Heart right ventricle (tissue), 16 donors: ENCODE measurements around the gene OR8G1. TPM values are rescaled to one million over a fixed set of nuclear protein-coding genes. Genes with fewer than 3 reads are reported as not detected.

Experiments used
- ATAC-seq, 8 donors: fragments of 200-7000 bp; cut with Tn5 transposase; one replicate each; pipeline ENCODE4 v1.9.1; 2020; ENCODE audit warnings: mild to moderate bottlenecking in 8 of 8, moderate library complexity in 8 of 8, moderate number of reproducible peaks in 1 of 8
- DNase-seq, 2 donors: peaks; one replicate each; pipeline ENCODE4 v3.0.0-alpha.2; 2020
- H3K27ac ChIP-seq, 10 donors: fragments of 200-600 bp; sonication (generic) in 2 of 10; one replicate each; pipeline versions ENCODE4 v1.5.0 to v1.8.0; 2020 to 2022; ENCODE audit warnings: mild to moderate bottlenecking in 3 of 10
- H3K27me3 ChIP-seq, 7 donors: fragments of 200-600 bp; one replicate each; pipeline ENCODE4 v1.8.0; 2021 to 2022; ENCODE audit warnings: mild to moderate bottlenecking in 2 of 7
- H3K36me3 ChIP-seq, 9 donors: fragments of 200-600 bp; sonication (generic) in 1 of 9; one replicate each; pipeline versions ENCODE4 v1.5.0 to v1.8.0; 2020 to 2022; ENCODE audit warnings: mild to moderate bottlenecking in 2 of 9
- H3K4me1 ChIP-seq, 9 donors: fragments of 200-600 bp; sonication (generic) in 1 of 9; one replicate each; pipeline versions ENCODE4 v1.5.0 to v1.8.0; 2020 to 2022; ENCODE audit warnings: mild to moderate bottlenecking in 4 of 9
- H3K4me3 ChIP-seq, 10 donors: fragments of 200-600 bp; sonication (generic) in 2 of 10; one replicate each; pipeline versions ENCODE4 v1.5.0 to v1.8.0; 2020 to 2022; ENCODE audit warnings: mild to moderate bottlenecking in 7 of 10, moderate library complexity in 2 of 10
- H3K9me3 ChIP-seq, 11 donors: fragments of 200-600 bp in 10 of 11; sonication (generic) in 2 of 11; one replicate each; pipeline versions ENCODE4 v1.5.0 to v1.8.0; 2013 to 2022; ENCODE audit warnings: mild to moderate bottlenecking in 2 of 11, control low read depth in 1 of 11, moderate library complexity in 1 of 11
- CTCF ChIP-seq, 9 donors: fragments of 200-600 bp; sonication (generic) in 2 of 9; IDR thresholded peaks; one replicate each; pipeline versions ENCODE4 v1.5.0 to v1.8.0; 2021 to 2022; ENCODE audit warnings: antibody characterized with exemption in 9 of 9, mild to moderate bottlenecking in 5 of 9, moderate library complexity in 1 of 9
- WGBS, 2 donors: extraction: QIAGEN DNeasy Blood & Tissue Kit; methylation state at CpG; one replicate each; pipeline ENCODE4 v1.1.7; 2013; ENCODE audit warnings: inconsistent platforms in 1 of 2; 5-methylcytosine and 5-hydroxymethylcytosine counted together
- intact Hi-C, 10 donors: fragments of 100-400 bp; cut with DNase I; formaldehyde crosslinking; loops; one replicate each; pipeline versions ENCODE4 v1.11.1 to v1.14.2; 2022
- polyA plus RNA-seq, 2 donors: library from polyadenylated mRNA; stranded (reverse); fragments of 200-250 nt; gene quantifications; one replicate each; pipeline ENCODE4 v1.2.3, GENCODE V29; 2013
- total RNA-seq, 10 donors: library from RNA; stranded (reverse); fragmentation: NEBNext Ultra II Directional in 3 of 10; extraction: Animal tissue kit (Norgen Biotek cat#: 25700) in 3 of 10; gene quantifications; one replicate each; pipeline versions ENCODE4 v1.2.1 to v1.2.4, GENCODE V29; 2021 to 2023
- donor health status: Arrhythmogenic right ventricular cardiomyopathy.
- donor health status: ischemic (EF 13 %, LVEDD 7.1; RV severe dilation, severe dysfunction).
- donor health status: healthy with polysubstance abuse.
- donor health status: DM: no; HTN: yes; CAD: no.
- donor health status: DM: no; HTN: no; CAD: no.
- donor health status: ischemic (EF 25% LVEDD 6.9; RV normal size, moderate dysfunction).
- donor health status: ischemic (EF 25% LVEDD 5.7; RV mildly dilated, moderate dysfunction).
- donor health status: healthy.
- donor health status: DM: yes; HTN: yes; CAD: no.
- donor health status: Ischemic cardiomyopathy.
- donor health status: ischemic (EF 35%, LVEDD 5.7; RV mildly dilated, moderate dysfunction).
- donor health status: nonischemic (EF 11% LVEDD 7.7; RV severe dilation, severe dysfunction).
- donor health status: DM: yes; HTN: yes; CAD: no.
- donor health status: PGD.
- donor health status: ischemic (EF 29% LVEDD 5.4; RV normal size, mild dysfunction).
- donor health status: nonischemic (EF 23%, LVEDD 6.1; RV moderate dilation, normal function).

Gene OR8G1
- total and polyA plus RNA-seq, 12 donors = not detected

DNA sequence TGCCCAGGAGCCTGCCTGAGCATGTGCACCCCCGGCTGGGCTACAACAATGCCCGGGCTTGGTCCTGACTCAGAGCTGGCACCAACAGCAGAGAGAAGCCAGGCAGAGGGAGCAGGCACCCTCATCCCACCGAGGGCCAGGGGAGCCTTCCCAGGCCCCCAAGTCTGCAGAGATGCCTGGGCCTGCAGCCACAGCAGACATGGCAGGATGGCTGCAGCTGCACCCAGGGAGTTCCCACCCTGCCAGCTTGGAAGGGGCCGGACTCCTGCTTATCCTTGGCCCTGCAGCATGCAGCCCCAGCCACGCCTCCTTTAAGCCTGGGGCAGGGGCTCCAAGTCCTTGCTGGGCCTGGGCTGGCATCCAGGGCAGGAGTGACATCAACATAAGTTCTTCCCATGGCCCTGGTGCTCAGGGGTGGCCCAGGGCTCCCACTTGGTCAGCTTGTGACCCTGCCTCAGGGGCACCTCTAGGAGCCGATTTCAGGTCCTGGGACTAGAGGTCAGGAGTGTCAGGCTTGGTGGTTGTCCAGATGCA is 31.0 kb upstream of the OR8G1 start:
- ATAC-seq = no peak
- no peak overlapping the region for H3K27ac ChIP-seq
- H3K36me3 ChIP-seq = no peaks in the 10 kb centered on the region
- H3K9me3 ChIP-seq = no peaks in the 10 kb centered on the region
- TF ChIP-seq CTCF (IDR thresholded peaks at IDR 0.05) = no peak
- peaks cover 0 to 3% (median 0%) of the 10 kb centered on the region in 7 donors for H3K27me3 ChIP-seq
- intact Hi-C loops = no loop called here
- 86 to 87% methylated on average over 6 of the region's 6 CpGs for WGBS, 2 donors
- no peak overlapping the region for H3K4me3 ChIP-seq
- H3K4me1 ChIP-seq = no peaks in the 10 kb centered on the region
- DNase-seq = no peak

GRCh38 chr11:124210421-124210820 is 30.5 kb upstream of the OR8G1 start:
- peak in 1 of 8 donors; percentile 26 for ATAC-seq

DNA sequence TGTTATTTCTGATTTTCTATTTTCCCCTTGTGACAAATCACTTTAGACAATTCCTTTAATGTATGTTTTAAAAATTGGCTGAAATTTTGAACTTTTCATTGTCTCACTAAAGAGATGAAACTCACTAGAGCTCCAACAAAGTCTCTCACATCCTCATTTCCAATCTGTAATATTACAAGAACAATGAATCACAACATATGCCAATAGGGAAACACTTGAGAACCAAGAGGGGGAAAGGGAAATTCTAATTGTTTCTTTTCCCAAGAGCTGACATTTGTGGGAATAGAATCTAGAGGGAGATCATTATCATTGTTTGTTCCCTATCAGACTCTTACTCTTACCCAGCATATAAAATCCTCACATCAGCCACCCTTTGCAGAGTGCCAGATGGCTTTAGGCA is 29.6 kb upstream of the OR8G1 start:
- no peak for TF ChIP-seq CTCF (IDR thresholded peaks at IDR 0.05)
- DNase-seq = no peak

More at GRCh38 chr11:124210421-124210820, 30.5 kb upstream of the OR8G1 start:
- no peak overlapping the region for H3K4me3 ChIP-seq
- no peaks in the 10 kb centered on the region for H3K36me3 ChIP-seq
- no peaks in the 10 kb centered on the region for H3K4me1 ChIP-seq
- intact Hi-C loops = no loop called here
- H3K27ac ChIP-seq = no peak overlapping the region
- no peak for DNase-seq
- no peak for TF ChIP-seq CTCF (IDR thresholded peaks at IDR 0.05)
- no peaks in the 10 kb centered on the region for H3K9me3 ChIP-seq
- H3K27me3 ChIP-seq = peaks cover 0 to 3% (median 0%) of the 10 kb centered on the region in 7 donors
- WGBS, 2 donors = 87% methylated on average over 5 of the region's 5 CpGs

GRCh38 chr11:124214027-124214426 is 26.9 kb upstream of the OR8G1 start:
- WGBS, 2 donors = 80 to 81% methylated on average over 3 of the region's 3 CpGs
- Histone ChIP-seq H3K4me3 (no peak overlapping the region), H3K27ac (no peak overlapping the region), H3K36me3 (no peaks in the 10 kb centered on the region), H3K27me3 (no peaks in the 10 kb centered on the region), H3K4me1 (no peaks in the 10 kb centered on the region), H3K9me3 (no peaks in the 10 kb centered on the region)
- intact Hi-C loops = no loop called here
- no peak for DNase-seq
- no peak for TF ChIP-seq CTCF (IDR thresholded peaks at IDR 0.05)
- no peak for ATAC-seq

More for the DNA sequence above, 29.6 kb upstream of the OR8G1 start:
- Histone ChIP-seq H3K27me3 (peaks cover 0 to 3% (median 0%) of the 10 kb centered on the region in 7 donors), H3K4me3 (no peak overlapping the region), H3K27ac (no peak overlapping the region), H3K4me1 (no peaks in the 10 kb centered on the region), H3K9me3 (no peaks in the 10 kb centered on the region), H3K36me3 (no peaks in the 10 kb centered on the region)
- intact Hi-C loops = no loop called here
- no peak for ATAC-seq
